Tibial artery (tissue), 4 donors: ENCODE results near the gene CACNA1C.

ENCODE experiments used
- DNase-seq, 2 donors: peaks; one replicate each; pipeline ENCODE4 v3.0.0-alpha.2; 2019
- H3K27ac ChIP-seq, 2 donors: fragments of 200-600 bp; sonication (generic) in 1 of 2; 1 replicate in 1 of 2; 2 replicates in 1 of 2; pipeline ENCODE4 v1.5.1; 2018 to 2019; ENCODE audit warnings: mild to moderate bottlenecking in 1 of 2
- H3K27me3 ChIP-seq, 2 donors: fragments of 200-600 bp; sonication (generic) in 1 of 2; one replicate each; pipeline versions ENCODE4 v1.5.1 to v1.6.0; 2016 to 2019
- H3K36me3 ChIP-seq, 3 donors: fragments of 200-600 bp; sonication (generic) in 2 of 3; one replicate each; pipeline ENCODE4 v1.5.1; 2016 to 2019; ENCODE audit warnings: mild to moderate bottlenecking in 2 of 3
- H3K4me1 ChIP-seq, 4 donors: fragments of 200-600 bp; sonication (generic) in 2 of 4; 1 replicate in 3 of 4; 2 replicates in 1 of 4; pipeline ENCODE4 v1.5.1; 2016 to 2019
- H3K4me3 ChIP-seq, 2 donors: fragments of 200-600 bp; sonication (generic) in 1 of 2; 1 replicate in 1 of 2; 2 replicates in 1 of 2; pipeline ENCODE4 v1.5.1; 2018 to 2019; ENCODE audit warnings: mild to moderate bottlenecking in 2 of 2
- H3K9me3 ChIP-seq, 3 donors: fragments of 200-600 bp; sonication (generic) in 1 of 3; one replicate each; pipeline ENCODE4 v1.5.1; 2016 to 2019
- CTCF ChIP-seq, 2 experiments: fragments of 200-600 bp in 1 of 2; fragments of 450-650 bp in 1 of 2; IDR thresholded peaks; one replicate each; pipeline ENCODE4 v1.5.1; 2017 to 2019; ENCODE audit warnings: antibody characterized with exemption in 2 of 2, mild to moderate bottlenecking in 1 of 2, moderate library complexity in 1 of 2
- intact Hi-C: fragments of 100-400 bp; cut with DNase I; formaldehyde crosslinking; loops from one replicate; pipeline ENCODE4 v1.15.0; 2023; ENCODE audit warnings: low total_unique reads

The CACNA1C gene

GRCh38 chr12:2672863-2673262, 620.1 kb downstream of the CACNA1C start:
- Histone ChIP-seq H3K27me3 (no peaks in the 10 kb centered on the region), H3K9me3 (no peaks in the 10 kb centered on the region), H3K4me3 (no peak overlapping the region), H3K4me1 (no peaks in the 10 kb centered on the region), H3K27ac (no peak overlapping the region), H3K36me3 (peaks cover 63 to 92% (median 89%) of the 10 kb centered on the region in 3 donors)
- peak in 1 of 2 donors; percentile 5 for DNase-seq
- intact Hi-C loops, result no loop called here
- no peak for TF ChIP-seq CTCF (IDR thresholded peaks at IDR 0.05)

- Histone ChIP-seq H3K4me1 (no peaks in the 10 kb centered on the region), H3K4me3 (no peak overlapping the region), H3K36me3 (peaks cover 60 to 92% (median 89%) of the 10 kb centered on the region in 3 donors), H3K9me3 (no peaks in the 10 kb centered on the region), H3K27me3 (no peaks in the 10 kb centered on the region), H3K27ac (no peak overlapping the region)
- DNase-seq, result no peak
- intact Hi-C loops, result no loop called here
- no peak for TF ChIP-seq CTCF (IDR thresholded peaks at IDR 0.05)
Measured at GRCh38 chr12:2673966-2674810, 621.4 kb downstream of the CACNA1C start.

GRCh38 chr12:2675776-2676175, 623.0 kb downstream of the CACNA1C start:
- Histone ChIP-seq H3K27ac (no peak overlapping the region), H3K27me3 (no peaks in the 10 kb centered on the region), H3K9me3 (no peaks in the 10 kb centered on the region), H3K36me3 (peaks cover 65 to 93% (median 91%) of the 10 kb centered on the region in 3 donors), H3K4me3 (no peak overlapping the region), H3K4me1 (no peaks in the 10 kb centered on the region)
- intact Hi-C loops, result no loop called here
- no peak for DNase-seq
- no peak for TF ChIP-seq CTCF (IDR thresholded peaks at IDR 0.05)

DNA sequence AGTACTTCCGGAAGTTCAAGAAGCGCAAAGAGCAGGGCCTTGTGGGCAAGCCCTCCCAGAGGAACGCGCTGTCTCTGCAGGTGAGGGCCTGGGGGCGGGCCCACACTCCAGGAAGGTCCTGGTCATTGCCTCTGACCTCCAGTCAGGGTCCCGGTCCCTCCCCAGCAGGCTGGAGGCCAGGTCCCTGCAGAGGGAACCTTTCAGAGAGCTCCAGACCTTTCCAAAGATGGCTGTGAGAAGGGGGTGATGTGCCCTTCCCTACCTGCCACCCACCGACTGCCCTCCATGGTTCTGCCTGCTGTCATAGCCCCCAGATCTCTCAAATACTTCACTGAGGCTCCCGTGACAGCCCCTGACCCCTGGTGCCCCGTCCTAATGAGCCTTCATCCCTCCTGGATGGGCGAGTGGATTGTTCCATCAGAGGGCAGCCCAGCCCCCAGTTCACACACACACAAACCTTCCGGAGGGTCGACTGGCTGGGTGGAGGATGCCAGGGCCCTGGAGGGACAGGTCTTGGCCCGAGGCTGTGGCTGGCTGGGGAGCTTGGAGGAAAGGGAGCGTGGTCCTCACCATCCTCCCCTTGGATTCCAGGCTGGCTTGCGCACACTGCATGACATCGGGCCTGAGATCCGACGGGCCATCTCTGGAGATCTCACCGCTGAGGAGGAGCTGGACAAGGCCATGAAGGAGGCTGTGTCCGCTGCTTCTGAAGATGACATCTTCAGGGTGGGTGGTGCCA, 624.5 kb downstream of the CACNA1C start:
- H3K4me3 ChIP-seq, result no peak overlapping the region
- no peak for DNase-seq
- no peaks in the 10 kb centered on the region for H3K9me3 ChIP-seq
- no peak for TF ChIP-seq CTCF (IDR thresholded peaks at IDR 0.05)
- no peaks in the 10 kb centered on the region for H3K27me3 ChIP-seq
- intact Hi-C loops, result no loop called here
- H3K36me3 ChIP-seq, result peaks cover 64 to 96% (median 85%) of the 10 kb centered on the region in 3 donors
- no peaks in the 10 kb centered on the region for H3K4me1 ChIP-seq
- no peak overlapping the region for H3K27ac ChIP-seq

- Histone ChIP-seq H3K4me1 (no peaks in the 10 kb centered on the region), H3K36me3 (peaks cover 76 to 96% (median 83%) of the 10 kb centered on the region in 3 donors), H3K4me3 (no peak overlapping the region), H3K27me3 (no peaks in the 10 kb centered on the region), H3K9me3 (no peaks in the 10 kb centered on the region), H3K27ac (no peak overlapping the region)
- no peak for TF ChIP-seq CTCF (IDR thresholded peaks at IDR 0.05)
- DNase-seq, result no peak
- intact Hi-C loops, result no loop called here
Measured at GRCh38 chr12:2678426-2678825, 625.6 kb downstream of the CACNA1C start.
